ENCODE measurements around the gene LRIT1. TPM values are rescaled to one million over a fixed set of nuclear protein-coding genes. Genes with fewer than 3 reads are reported as not detected.

Gene LRIT1
- total RNA-seq, 1 donor from 2014 or later = not detected

DNA sequence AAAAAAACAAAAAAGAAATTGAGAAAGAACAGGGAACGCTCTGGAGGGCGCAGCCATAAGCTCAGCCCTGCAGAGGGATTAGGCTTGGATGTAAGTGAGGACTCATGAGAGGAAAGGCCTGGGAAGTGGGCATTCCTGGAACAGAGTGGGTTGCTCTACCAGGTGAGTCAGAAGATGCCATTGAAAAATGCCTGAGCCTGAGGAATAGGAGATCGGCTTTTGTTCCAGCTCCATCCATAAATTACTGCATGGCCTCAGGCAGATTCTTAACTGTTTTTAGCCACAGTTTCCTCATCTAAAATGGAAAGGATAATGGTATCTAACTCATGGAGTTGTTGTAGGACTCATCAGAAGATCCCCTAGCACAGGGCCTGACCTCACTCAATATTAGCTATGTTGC lies 2.4 kb upstream of the LRIT1 start:
- Histone ChIP-seq H3K27me3 (ENCODE audit: control insufficient read depth, insufficient read depth, low read length) (peaks cover 4% of the 10 kb centered on the region), H3K36me3 (ENCODE audit: control insufficient read depth, insufficient read depth, low read length) (no peaks in the 10 kb centered on the region), H3K4me3 (ENCODE audit: low read depth, low read length) (no peak overlapping the region)
- no peak for TF ChIP-seq CTCF (IDR thresholded peaks at IDR 0.05; ENCODE audit: insufficient read depth, low read length, poor library complexity, severe bottlenecking)
- DNase-seq (ENCODE audit: low read depth) = no peak

GRCh38 chr10:84238909-84239308 lies 2.4 kb downstream of the LRIT1 start:
- no peak overlapping the region for H3K4me3 ChIP-seq (ENCODE audit: low read depth, low read length)
- DNase-seq (ENCODE audit: low read depth) = no peak
- no peak for TF ChIP-seq CTCF (IDR thresholded peaks at IDR 0.05; ENCODE audit: insufficient read depth, low read length, poor library complexity, severe bottlenecking)
- peaks cover 8% of the 10 kb centered on the region for H3K27me3 ChIP-seq (ENCODE audit: control insufficient read depth, insufficient read depth, low read length)
- H3K36me3 ChIP-seq (ENCODE audit: control insufficient read depth, insufficient read depth, low read length) = no peaks in the 10 kb centered on the region

GRCh38 chr10:84237199-84238051 lies 3.9 kb downstream of the LRIT1 start:
- no peak for DNase-seq (ENCODE audit: low read depth)
- H3K36me3 ChIP-seq (ENCODE audit: control insufficient read depth, insufficient read depth, low read length) = no peaks in the 10 kb centered on the region
- peaks cover 8% of the 10 kb centered on the region for H3K27me3 ChIP-seq (ENCODE audit: control insufficient read depth, insufficient read depth, low read length)
- peak; percentile 10 for TF ChIP-seq CTCF (IDR thresholded peaks at IDR 0.05; ENCODE audit: insufficient read depth, low read length, poor library complexity, severe bottlenecking)
- H3K4me3 ChIP-seq (ENCODE audit: low read depth, low read length) = no peak overlapping the region

DNA sequence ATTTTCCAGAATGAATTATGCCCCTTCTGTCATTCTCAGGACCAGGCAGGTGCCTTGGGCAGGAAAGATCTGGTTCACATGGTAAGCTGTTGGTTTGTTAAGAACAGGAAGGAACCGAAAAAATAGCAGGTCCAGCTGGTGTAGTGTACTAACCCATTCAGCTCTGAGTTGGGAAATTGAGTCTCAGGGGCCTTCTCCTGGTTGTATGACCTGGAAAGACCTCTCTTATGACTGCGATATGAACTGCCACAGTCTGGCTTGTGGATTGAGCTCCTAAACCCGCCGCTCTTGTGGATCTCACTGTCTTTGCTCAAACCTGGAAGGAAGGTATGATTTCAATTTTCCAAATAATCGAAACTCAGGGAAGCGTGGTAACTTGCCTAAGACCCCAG lies 4.5 kb downstream of the LRIT1 start:
- H3K36me3 ChIP-seq (ENCODE audit: control insufficient read depth, insufficient read depth, low read length) = no peaks in the 10 kb centered on the region
- no peak for TF ChIP-seq CTCF (IDR thresholded peaks at IDR 0.05; ENCODE audit: insufficient read depth, low read length, poor library complexity, severe bottlenecking)
- DNase-seq (ENCODE audit: low read depth) = no peak
- no peak overlapping the region for H3K4me3 ChIP-seq (ENCODE audit: low read depth, low read length)
- peaks cover 8% of the 10 kb centered on the region for H3K27me3 ChIP-seq (ENCODE audit: control insufficient read depth, insufficient read depth, low read length)

DNA sequence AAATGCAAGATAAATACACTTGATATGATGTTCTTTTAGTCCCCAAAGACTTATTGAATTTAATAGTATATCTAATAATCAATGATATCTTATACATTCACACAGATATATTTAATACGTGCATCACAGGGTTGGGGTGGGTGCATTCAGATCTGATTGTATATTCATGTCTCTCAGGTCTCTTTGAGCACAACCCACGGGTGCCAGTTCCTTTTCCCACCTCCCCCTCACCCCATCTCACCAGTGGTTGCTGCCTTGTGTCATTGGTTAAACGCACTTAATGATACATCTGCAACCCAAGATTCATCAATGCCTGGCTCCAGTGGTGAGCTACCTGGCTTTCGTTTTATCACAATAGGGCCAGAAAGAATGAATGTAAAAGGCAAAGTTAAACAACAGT lies 6.2 kb downstream of the LRIT1 start:
- Histone ChIP-seq H3K36me3 (ENCODE audit: control insufficient read depth, insufficient read depth, low read length) (no peaks in the 10 kb centered on the region), H3K27me3 (ENCODE audit: control insufficient read depth, insufficient read depth, low read length) (peaks cover 8% of the 10 kb centered on the region), H3K4me3 (ENCODE audit: low read depth, low read length) (no peak overlapping the region)
- TF ChIP-seq CTCF (IDR thresholded peaks at IDR 0.05; ENCODE audit: insufficient read depth, low read length, poor library complexity, severe bottlenecking) = no peak
- no peak for DNase-seq (ENCODE audit: low read depth)

DNA sequence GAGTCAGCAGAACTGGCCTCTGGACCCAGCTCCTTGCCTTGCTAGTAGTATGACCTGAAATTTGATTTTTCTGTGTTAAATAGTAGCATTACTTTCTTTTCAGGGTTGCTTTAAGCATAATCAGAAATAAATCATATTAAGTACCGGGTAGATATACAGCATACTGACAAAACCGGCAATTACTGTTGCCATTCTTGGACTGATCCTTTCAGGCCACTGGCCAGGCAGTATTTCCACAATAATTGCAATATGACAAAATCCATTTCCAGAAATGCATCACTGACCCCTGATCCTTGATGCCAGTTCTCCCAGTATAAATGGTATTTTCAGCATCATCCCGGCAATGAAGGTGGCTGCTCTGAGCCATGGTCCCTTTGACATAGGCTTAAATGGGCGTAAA lies 6.9 kb downstream of the LRIT1 start:
- H3K4me3 ChIP-seq (ENCODE audit: low read depth, low read length) = no peak overlapping the region
- no peaks in the 10 kb centered on the region for H3K36me3 ChIP-seq (ENCODE audit: control insufficient read depth, insufficient read depth, low read length)
- H3K27me3 ChIP-seq (ENCODE audit: control insufficient read depth, insufficient read depth, low read length) = peaks cover 8% of the 10 kb centered on the region
- no peak for TF ChIP-seq CTCF (IDR thresholded peaks at IDR 0.05; ENCODE audit: insufficient read depth, low read length, poor library complexity, severe bottlenecking)
- no peak for DNase-seq (ENCODE audit: low read depth)
